HG03139 (cell line): ENCODE data around the gene LRRC26.

Experiments used
- ATAC-seq: cut with Tn5 transposase; IDR thresholded peaks from one replicate; pipeline ENCODE4 v1.9.1; 2021; ENCODE audit not compliant: unreplicated experiment

The LRRC26 gene

GRCh38 chr9:137184881-137185660 lies 15.2 kb upstream of the LRRC26 start:
- no peak for ATAC-seq

- ATAC-seq = no peak
Measured at GRCh38 chr9:137183980-137184595, 14.2 kb upstream of the LRRC26 start.

- no peak for ATAC-seq
Measured at GRCh38 chr9:137182836-137183235, 13.0 kb upstream of the LRRC26 start.

- no peak for ATAC-seq
Measured at GRCh38 chr9:137181680-137182079, 11.8 kb upstream of the LRRC26 start.

GRCh38 chr9:137180491-137180890 lies 10.6 kb upstream of the LRRC26 start:
- no peak for ATAC-seq

GRCh38 chr9:137179761-137180160 lies 9.9 kb upstream of the LRRC26 start:
- ATAC-seq = no peak

GRCh38 chr9:137178939-137179630 lies 9.2 kb upstream of the LRRC26 start:
- ATAC-seq = no peak

GRCh38 chr9:137178201-137178938 lies 8.5 kb upstream of the LRRC26 start:
- no peak for ATAC-seq

- no peak for ATAC-seq
Measured at GRCh38 chr9:137176302-137177182, 6.7 kb upstream of the LRRC26 start.

GRCh38 chr9:137175345-137175961 lies 5.6 kb upstream of the LRRC26 start:
- no peak for ATAC-seq

- no peak for ATAC-seq
Measured at GRCh38 chr9:137174722-137175293, 5.0 kb upstream of the LRRC26 start.

- no peak for ATAC-seq
Measured at GRCh38 chr9:137173796-137174664, 4.2 kb upstream of the LRRC26 start.

- ATAC-seq = no peak
Measured at GRCh38 chr9:137172901-137173795, 3.3 kb upstream of the LRRC26 start.

GRCh38 chr9:137171149-137171900 lies 1.5 kb upstream of the LRRC26 start:
- no peak for ATAC-seq

GRCh38 chr9:137170486-137171148 lies 766 bp upstream of the LRRC26 start:
- ATAC-seq = no peak
